ENCODE measurements around the gene RAB34.

RAB34 gene

DNA sequence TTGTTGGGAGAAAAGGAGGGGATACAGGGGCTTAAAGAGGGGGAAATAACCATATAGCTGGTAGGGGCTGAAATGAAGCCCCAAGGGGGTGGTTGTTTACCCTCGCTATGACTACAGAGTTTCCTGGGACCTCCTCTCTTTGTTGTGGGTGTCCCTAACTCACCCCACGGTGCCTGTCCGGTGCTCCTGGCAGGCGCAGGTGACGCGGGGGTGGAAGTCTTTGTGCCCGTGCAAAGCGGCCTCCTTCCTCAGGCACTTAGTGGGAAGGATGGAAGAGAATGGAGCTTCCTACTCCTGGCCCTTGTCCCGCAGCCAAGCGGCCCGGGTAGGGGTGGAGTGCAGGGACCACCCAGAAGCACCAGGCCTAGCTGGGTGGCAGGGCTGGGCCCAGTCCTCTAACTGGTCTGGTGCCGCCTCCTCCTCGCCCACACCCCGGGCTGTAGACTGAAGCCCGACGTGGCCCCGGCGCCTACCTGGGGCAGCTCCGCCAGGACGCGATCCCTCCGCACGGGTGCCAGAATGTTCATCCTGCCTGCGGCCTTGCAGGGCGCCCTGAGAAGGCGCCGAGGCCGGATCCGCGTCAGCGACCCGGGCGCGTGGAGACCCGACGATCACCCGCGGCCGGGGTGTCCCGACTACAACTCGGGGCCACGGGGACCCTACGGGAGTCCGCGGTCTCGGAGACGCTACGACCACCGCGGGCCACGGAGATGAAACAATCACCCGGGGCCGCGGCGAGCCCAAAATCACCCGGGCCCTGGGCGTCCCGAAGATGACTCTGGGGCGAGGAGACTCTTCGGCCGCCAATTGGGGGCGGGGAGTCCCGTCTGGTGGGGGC, 709 bp downstream of the RAB34 start:
- H3K27ac ChIP-seq = peak overlapping the region; percentile 40 to 96 (median 88)
- H3K4me3 ChIP-seq = peak overlapping the region; percentile 37 to 78 (median 57)

- Histone ChIP-seq H3K4me3 (no peak overlapping the region), H3K27ac (no peak overlapping the region)
Measured at GRCh38 chr17:28715217-28715616, 2.5 kb downstream of the RAB34 start.

- no peak overlapping the region for H3K4me3 ChIP-seq
- H3K27ac ChIP-seq = no peak overlapping the region
Measured at GRCh38 chr17:28714281-28714680, 3.4 kb downstream of the RAB34 start.

DNA sequence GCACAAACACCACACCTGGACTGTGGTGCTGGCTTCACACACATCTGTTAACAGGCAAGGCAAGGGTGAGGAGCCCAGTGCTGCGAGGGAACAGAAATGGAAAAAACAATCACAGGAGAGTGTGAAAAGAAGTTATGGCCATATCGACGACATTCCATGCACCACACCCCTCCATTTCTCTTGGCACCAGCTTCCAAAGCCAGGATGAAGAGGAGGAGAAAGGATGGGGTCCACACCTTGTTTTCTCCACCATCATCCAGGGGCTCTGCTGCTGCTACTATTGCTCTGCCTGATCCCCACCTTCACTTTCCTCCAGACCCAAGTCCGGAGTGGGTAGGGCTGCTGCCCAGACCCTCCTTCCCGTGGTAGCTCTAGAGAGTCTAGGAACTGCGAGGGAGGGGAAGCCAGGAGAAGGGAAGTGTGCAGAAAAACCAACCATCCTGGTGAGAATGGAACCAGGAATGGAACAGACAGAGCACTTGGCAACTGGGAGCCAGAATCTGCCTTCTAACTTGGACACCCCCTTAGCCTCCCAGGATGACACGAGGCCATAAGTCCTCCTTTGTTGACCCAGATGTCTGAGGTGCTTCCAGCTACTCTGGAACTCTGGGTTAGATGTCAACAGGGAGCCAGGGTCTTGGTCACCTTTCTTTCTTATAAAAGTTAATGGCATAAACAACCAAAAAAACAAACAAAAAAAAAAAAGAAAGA, 4.8 kb downstream of the RAB34 start:
- peak overlapping the region in 4 of 21 experiments; percentile 83 to 93 (median 88) for H3K27ac ChIP-seq
- H3K4me3 ChIP-seq = no peak overlapping the region

- Histone ChIP-seq H3K27ac (peak overlapping the region in 20 of 21 experiments; percentile 66 to 93 (median 86)), H3K4me3 (peak overlapping the region; percentile 52 to 81 (median 70))
Measured at GRCh38 chr17:28712032-28712704, 5.5 kb downstream of the RAB34 start.

- Histone ChIP-seq H3K27ac (peak within 1 kb of the TSS in 20 of 21 experiments; percentile 66 to 93 (median 86)), H3K4me3 (peak within 1 kb of the TSS; percentile 52 to 81 (median 70))
Measured at GRCh38 chr17:28711723-28712031, 6.0 kb downstream of the RAB34 start, which contains the start of gene PROCA1. Gene PROCA1 (minus strand): TSS chr17:28711888. CDS start chr17:28711660, 228 bp downstream.

DNA sequence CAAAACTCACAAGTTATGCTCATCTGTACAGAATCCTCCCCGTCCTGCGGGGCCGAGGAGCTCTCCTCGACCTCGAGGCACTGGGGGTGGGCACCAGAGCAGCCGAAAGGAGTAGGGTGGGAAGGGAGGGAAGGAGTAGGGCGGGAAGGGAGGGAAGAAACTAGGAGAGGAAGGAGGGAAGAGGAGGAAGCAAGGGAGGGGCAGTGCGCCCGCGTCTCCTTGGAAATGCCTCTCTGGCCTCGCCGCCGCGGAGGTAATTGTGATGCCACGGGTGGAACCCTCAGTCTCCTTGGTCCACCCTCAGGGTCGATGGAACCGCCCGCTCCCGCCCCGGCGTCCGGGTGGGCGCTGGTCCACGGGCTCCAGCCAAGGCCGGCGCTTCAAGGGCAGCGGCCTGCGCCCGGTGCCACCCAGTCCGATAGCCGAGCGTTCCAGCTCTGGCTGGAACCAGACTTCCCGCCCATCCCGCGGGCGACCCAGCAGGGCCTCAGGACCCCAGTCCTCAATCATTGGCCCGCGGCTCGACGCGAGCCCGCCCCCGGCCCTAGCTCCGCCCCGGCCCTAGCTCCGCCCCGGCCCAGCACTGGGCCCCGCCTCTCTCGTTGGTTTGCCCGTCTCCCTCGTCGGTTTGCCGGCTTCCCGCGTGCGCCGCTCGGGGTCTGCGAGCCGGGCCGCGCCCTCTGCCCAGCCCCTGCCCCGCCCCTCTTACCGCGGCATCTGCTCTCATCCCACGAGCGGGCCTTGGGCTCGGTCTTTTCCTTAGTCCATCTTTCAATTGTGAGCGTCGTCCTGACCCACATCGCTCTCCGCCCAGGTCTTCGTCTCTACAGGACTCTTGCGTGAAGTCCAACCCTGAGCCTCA, 6.6 kb downstream of the RAB34 start:
- Histone ChIP-seq H3K27ac (peak overlapping the region in 20 of 21 experiments; percentile 66 to 93 (median 86)), H3K4me3 (peak overlapping the region; percentile 52 to 81 (median 70))

DNA sequence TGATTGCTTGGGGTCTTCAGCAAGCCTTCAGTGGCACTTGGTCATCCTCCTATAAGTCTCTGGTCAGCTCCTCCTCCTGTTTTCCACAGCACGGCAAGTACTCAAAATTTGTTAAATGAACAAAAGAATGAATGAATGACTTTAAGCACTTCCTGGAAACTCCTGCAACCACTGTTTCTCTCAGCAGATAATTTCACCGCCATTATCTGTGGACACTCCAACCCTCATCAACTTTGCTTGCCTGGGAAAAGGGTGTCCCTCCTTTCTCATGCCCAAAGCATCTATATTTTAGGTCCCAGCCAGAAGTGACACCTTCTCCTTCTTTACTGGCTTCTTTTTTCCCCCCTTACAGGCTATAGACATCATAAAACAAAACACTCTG, 10.3 kb downstream of the RAB34 start:
- no peak overlapping the region for H3K27ac ChIP-seq
- no peak overlapping the region for H3K4me3 ChIP-seq

- H3K4me3 ChIP-seq = no peak overlapping the region
- H3K27ac ChIP-seq = no peak overlapping the region
Measured at GRCh38 chr17:28706471-28707338, 11.0 kb downstream of the RAB34 start.

DNA sequence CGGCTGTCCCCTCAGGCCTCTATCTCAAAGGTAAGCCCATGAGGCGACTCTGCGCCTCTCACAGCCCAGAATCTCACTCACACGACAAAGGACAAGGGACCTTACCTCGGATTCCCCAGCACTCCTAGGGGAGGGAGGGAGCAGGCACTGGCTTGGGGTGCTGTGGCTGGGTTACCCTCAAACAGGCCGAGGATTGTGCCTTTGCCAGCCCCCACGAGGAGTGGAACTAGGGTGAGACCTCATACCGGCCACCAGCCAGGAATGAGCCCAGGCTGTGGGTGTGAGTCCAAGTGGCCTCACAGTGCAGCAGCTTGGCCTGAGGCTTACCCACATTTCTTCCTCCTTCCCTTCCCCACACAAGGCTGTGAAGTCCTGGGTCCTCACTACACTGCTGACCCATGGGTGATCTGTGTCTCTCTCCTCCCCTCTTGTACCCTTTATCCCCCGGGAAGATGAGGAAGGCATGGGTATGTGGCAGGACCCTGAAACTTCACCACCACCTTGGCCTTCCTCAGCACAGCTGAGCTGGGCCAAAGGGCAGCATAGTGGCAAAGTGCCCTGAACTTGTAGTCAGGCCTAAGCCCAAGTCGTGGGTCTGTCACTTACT, 11.8 kb downstream of the RAB34 start:
- H3K27ac ChIP-seq = peak overlapping the region in 1 of 21 experiments; percentile 7
- H3K4me3 ChIP-seq = no peak overlapping the region

DNA sequence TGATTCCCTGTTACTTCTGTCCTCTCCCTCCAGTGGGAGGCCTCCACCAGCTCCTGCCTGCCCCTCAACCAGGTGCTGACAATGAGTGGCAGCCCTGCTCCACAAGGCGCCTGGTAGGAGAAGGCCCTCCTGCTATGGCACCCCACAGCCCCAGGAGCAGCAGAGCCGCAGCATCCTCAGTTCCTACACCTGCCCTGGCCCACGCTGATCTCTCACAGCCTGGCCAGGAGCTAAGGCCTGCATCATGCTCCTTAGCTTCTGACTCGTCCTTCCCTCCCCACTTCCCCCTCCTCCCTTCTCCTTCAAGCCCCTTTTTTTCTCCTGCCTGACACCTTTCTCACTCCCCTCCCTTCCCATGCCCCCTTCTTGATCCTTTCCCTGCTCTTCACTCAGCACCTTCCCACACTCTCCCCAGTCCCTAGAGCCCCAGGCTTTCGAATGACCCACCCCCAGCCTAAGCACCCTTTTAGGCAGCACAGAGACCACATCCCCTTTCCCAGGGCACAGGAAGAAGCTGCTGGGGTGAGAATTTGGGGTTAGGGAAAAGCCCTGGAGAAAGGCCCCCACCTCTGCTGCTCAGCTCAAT, 12.5 kb downstream of the RAB34 start:
- H3K27ac ChIP-seq = peak overlapping the region in 1 of 21 experiments; percentile 7
- no peak overlapping the region for H3K4me3 ChIP-seq

DNA sequence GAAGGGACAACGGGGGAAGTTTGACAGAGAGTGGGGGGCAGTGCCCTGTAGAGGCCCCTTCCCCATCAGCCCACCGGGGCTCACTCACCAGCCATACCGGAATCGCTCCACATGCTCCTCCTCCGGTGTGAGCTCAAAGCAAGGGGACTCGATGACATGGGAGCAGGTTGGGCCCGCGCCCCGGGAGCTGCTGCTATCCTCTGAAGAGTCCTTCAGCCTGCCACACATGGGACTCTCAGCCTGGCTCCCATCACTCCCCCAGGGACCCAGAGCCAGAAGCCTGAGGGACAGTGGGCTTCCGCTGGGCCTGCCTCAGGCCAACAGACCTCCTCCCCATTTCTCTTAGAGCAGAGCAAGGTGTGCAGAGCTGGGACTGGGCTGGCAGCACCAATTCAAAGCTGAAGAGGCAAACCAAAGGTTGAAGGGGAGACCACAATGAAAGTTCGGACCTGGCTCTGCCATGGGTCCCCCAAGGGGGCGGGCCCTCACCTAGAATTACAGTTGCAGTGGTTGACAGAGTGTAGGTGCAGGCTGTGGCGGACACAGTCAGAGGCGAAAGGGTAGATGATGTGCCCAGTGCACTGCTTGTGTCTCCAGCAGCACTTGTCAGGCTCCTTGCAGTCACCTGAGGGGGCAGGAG, 13.3 kb downstream of the RAB34 start:
- Histone ChIP-seq H3K27ac (no peak overlapping the region), H3K4me3 (no peak overlapping the region)

GRCh38 chr17:28703552-28704218, 14.0 kb downstream of the RAB34 start:
- Histone ChIP-seq H3K27ac (no peak overlapping the region), H3K4me3 (no peak overlapping the region)

DNA sequence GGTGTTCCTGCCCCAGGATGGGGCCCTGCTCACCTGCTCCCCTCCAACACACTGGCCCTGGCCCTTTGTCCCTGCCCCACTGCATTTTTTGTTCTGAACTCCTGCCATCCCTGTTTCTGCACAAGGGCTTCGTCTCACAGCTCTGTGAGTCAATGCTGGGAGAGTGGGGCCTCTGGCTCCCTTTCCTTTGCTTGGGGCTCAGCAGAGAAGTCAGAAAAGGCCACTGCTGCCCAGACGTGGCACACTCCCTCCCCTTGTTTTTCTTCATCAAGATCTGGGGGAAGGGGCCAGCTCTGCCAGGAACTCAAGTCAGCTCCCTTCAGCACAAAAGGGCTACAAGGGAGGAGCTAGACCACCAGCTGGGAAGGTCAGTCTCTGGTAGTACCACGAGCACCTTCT, 14.9 kb downstream of the RAB34 start:
- Histone ChIP-seq H3K4me3 (no peak overlapping the region), H3K27ac (no peak overlapping the region)

DNA sequence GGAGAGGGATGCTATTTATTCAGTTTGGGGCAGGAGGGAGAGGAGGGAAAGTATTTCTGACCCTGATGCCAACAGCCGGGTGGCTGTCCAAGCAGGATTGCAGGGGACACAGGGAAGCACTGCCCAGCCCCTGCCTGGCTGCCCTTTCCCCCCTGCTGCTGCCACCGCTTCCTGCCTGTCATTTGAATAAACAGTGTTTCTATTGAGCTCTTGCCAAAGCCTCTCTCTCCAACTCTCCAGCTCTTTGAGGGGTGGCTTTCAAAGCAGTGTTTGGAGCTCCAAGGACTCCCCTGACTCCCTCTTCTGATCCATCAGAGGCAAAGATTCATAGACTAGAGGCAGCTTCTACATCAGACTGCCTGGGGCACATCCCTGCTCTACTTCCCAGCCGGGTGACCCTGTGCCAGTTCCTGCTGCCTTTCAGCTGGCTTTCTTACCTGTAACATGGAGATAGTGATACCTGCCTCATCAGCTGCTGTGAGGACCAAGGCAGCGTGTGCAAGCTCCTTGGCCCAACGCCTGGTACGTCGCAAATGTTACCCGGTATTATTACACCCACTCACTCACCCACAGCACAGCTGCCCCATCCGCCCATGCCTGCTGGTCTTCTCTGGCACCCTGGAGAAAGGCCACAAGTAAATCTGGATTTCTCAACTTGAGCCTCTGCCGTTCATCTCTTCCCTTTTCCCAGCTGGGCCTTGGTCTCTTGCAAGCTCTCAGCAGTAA, 15.5 kb downstream of the RAB34 start:
- no peak overlapping the region for H3K27ac ChIP-seq
- no peak overlapping the region for H3K4me3 ChIP-seq

GRCh38 chr17:28700830-28701492, 16.7 kb downstream of the RAB34 start:
- Histone ChIP-seq H3K4me3 (no peak overlapping the region), H3K27ac (no peak overlapping the region)

All from skin epidermis (tissue), 12 donors.